Measurements from ENCODE around the gene SLC25A18. TPM values are rescaled to one million over a fixed set of nuclear protein-coding genes. Genes with fewer than 3 reads are reported as not detected.
"Not testable (repeated sequence)": the region's sequence is repeated elsewhere in the genome, so short reads cannot be mapped to it uniquely, and the experiment has no call there.

The SLC25A18 gene, protein sequence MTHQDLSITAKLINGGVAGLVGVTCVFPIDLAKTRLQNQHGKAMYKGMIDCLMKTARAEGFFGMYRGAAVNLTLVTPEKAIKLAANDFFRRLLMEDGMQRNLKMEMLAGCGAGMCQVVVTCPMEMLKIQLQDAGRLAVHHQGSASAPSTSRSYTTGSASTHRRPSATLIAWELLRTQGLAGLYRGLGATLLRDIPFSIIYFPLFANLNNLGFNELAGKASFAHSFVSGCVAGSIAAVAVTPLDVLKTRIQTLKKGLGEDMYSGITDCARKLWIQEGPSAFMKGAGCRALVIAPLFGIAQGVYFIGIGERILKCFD
- not detected in 2 replicates for total RNA-seq

DNA sequence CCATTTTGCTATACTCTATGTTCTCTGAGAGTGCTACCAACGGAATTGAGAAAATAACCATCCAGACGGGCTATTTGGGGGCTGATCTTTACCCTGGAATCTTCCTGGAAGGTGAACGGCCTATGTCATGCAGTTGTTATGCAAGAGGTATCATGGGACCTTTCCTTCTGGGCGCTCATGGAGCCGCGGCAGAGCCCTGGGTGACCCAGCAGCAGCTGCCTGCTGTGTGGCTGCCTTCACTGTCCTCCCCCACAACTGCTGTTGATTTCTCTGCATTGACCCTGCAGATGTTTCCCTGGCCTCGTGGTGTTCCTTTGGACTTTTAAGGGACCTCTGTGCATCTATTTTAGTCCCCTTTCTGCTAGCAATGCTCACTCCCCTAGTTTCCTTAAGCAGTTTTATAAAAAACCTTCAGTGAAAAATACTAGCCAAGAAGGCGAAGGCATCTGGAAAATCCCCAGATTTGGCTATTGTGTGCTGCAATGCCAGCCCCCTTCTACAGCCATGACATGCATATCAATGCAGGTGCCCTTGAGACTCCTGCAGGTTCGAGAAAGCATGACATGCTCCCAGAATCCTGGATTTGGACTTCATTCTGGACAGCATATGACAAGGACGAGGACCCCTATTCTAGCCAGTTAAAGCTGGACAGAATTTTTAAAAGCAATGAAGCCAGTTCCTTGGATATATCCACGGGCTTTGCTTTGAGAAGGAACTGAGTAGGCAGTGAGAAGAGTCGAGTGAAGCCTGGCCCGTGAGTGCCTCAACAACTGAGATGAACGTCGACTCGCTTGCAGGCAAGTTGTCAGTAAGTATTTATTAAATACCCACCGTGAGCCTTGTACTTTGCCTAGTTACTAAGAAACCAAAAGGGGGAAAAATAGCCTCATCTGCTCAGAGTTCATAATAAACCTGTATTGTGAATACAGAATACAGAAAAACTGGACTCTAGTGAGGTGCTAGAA lies at the start of gene SLC25A18:
Gene SLC25A18, plus strand, starts transcription at position 593 of the 965 bp plus-strand sequence. CDS start 16,447 bp downstream, outside the sequence.
- DNase-seq (ENCODE audit: low read depth): peak; percentile 25
- no peak within 1 kb of the TSS for H3K4me3 ChIP-seq (ENCODE audit: low read depth, low read length)
- TF ChIP-seq, protein P1, sequence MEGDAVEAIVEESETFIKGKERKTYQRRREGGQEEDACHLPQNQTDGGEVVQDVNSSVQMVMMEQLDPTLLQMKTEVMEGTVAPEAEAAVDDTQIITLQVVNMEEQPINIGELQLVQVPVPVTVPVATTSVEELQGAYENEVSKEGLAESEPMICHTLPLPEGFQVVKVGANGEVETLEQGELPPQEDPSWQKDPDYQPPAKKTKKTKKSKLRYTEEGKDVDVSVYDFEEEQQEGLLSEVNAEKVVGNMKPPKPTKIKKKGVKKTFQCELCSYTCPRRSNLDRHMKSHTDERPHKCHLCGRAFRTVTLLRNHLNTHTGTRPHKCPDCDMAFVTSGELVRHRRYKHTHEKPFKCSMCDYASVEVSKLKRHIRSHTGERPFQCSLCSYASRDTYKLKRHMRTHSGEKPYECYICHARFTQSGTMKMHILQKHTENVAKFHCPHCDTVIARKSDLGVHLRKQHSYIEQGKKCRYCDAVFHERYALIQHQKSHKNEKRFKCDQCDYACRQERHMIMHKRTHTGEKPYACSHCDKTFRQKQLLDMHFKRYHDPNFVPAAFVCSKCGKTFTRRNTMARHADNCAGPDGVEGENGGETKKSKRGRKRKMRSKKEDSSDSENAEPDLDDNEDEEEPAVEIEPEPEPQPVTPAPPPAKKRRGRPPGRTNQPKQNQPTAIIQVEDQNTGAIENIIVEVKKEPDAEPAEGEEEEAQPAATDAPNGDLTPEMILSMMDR (conservative IDR thresholded peaks at IDR 0.05; ENCODE audit: low read depth, low read length): peak; percentile 39

DNA sequence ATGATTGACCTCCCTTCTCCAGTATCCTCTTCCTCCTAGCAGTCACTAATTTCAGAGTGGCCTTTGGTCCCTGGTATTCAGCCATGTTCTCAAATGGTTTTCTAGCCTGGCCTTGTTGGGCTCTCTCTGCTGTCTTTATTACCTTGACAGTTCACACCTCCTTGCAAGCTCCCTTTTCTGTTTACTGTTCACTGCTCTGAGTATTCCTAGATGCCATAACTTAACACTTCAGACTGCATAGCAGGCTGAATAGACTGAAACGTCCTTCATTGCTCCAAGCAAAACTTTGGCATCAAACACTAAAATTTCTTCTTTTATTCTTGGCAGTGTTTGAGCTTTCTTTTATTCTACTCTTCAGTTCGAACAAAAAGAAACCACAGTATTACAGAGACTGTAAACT lies 49.7 kb upstream of the SLC25A18 start:
- H3K4me3 ChIP-seq (ENCODE audit: low read depth, low read length): no peak overlapping the region
- DNase-seq (ENCODE audit: low read depth): no peak
- TF ChIP-seq, protein P1 (conservative IDR thresholded peaks at IDR 0.05; ENCODE audit: low read depth, low read length): no peak

DNA sequence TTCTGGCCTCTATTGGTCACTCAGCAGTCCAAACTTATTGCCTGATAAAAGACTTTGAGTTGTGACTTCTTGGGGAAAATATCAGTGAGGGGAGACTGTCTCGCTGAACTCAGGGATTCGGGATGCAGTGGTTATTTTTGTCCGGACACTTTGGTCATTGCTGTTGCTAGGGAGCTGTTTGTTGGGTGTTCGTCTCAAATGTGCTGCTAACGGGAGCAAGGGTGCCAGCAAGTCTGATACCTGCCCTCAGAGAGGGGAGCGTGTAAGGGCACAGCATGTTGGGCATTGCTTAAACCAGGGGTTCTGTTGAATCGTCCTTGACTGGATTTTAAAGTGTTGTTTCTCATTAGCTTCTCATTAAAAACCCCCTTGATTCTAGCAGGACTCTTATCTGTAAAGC lies 49.2 kb upstream of the SLC25A18 start:
- no peak for DNase-seq (ENCODE audit: low read depth)
- H3K4me3 ChIP-seq (ENCODE audit: low read depth, low read length): no peak overlapping the region
- TF ChIP-seq, protein P1 (conservative IDR thresholded peaks at IDR 0.05; ENCODE audit: low read depth, low read length): no peak

DNA sequence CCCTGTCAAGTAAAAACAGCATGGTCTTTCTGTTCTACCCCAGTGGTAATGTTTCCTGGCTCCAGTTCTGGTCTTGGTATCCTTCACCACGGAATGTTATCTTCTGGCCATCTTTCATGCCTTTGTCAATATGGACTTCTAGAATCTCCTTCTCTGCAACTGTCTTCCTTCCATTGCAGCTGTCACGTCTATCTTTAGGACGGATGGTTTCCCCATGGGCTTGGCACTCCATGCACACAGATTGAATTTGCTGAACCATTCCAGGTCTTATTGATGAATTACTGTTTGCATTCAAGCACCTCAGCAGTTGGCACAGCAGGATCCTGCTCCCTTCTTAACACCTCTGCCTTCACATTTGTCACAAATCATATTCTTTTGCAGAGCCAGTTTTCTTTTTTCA lies 44.9 kb upstream of the SLC25A18 start:
- TF ChIP-seq, protein P1 (conservative IDR thresholded peaks at IDR 0.05; ENCODE audit: low read depth, low read length): no peak
- H3K4me3 ChIP-seq (ENCODE audit: low read depth, low read length): no peak overlapping the region
- DNase-seq (ENCODE audit: low read depth): no peak

DNA sequence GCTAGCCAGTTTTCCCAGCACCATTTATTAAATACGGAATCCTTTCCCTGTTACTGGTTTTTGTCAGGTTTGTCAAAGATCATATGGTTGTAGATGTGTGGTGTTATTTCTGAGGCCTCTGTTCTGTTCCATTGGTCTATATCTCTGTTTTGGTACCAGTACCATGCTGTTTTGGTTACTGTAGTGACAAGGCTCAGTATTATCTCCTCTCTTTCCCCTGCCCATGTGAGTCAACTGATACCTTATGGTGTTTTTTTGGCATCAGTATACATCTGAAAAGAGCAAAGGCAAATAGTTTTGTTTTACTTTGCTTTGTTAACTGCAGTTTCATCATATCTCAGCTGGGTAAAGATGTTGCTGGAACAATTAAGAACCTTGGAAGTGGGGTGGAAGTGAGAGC lies 41.3 kb upstream of the SLC25A18 start:
- DNase-seq (ENCODE audit: low read depth); H3K4me3 ChIP-seq (ENCODE audit: low read depth, low read length): not testable (repeated sequence)

DNA sequence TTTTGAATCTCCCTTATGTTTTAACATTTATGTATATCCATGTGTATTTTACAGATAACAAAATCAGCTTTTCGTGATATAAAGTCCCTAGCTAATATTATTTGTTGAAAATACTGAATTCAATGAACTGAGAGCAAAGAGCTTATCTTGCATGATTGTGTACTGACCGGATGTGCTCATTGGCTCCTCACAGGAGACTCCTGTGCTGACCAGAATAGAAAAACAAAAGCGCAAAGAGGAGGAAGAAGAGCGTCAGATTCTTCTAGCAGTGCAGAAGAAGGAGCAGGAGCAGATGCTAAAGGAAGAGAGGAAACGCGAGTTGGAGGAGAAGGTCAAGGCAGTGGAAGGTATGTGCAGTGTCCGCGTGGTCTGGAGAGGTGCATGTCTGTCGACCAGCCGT lies 39.4 kb upstream of the SLC25A18 start:
- no peak overlapping the region for H3K4me3 ChIP-seq (ENCODE audit: low read depth, low read length)
- no peak for DNase-seq (ENCODE audit: low read depth)
- TF ChIP-seq, protein P1 (conservative IDR thresholded peaks at IDR 0.05; ENCODE audit: low read depth, low read length): no peak

DNA sequence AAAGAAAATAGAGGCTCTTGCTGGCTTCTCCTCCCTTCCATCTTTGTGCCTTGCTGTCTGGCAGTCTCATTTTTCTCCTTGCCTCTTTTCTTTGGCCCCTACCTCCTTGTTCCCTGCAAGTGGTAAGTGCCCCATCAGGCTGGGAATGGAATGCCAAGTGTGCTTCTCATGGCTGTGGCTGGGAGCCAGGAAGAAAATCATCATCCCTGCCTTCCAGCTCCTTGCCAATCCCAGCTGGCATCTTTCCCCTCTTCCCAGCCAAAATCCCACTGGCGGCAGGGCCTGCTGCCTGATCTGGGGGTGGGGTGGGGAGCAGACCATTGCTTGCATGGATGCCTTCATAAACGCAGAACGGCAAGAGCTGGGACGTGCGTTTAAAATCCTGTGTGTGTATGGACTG lies 27.0 kb upstream of the SLC25A18 start:
- no peak overlapping the region for H3K4me3 ChIP-seq (ENCODE audit: low read depth, low read length)
- TF ChIP-seq, protein P1 (conservative IDR thresholded peaks at IDR 0.05; ENCODE audit: low read depth, low read length): no peak
- no peak for DNase-seq (ENCODE audit: low read depth)

All from epithelial cell of proximal tubule (primary cell).